Left renal pelvis (tissue), 4 donors: Measurements from ENCODE around the gene SDS. TPM values are rescaled to one million over a fixed set of nuclear protein-coding genes. Genes with fewer than 3 reads are reported as not detected.

Source experiments
- DNase-seq, 4 donors: peaks; one replicate each; pipeline ENCODE4 v3.0.0-alpha.2; 2013; ENCODE audit warnings: low read depth in 4 of 4, low spot score in 3 of 4
- polyA plus RNA-seq, 4 donors: library from polyadenylated mRNA; unstranded; fragments of 120-200 nt; gene quantifications; one replicate each; pipeline ENCODE4 v1.2.1, GENCODE V29; 2013; ENCODE audit not compliant: insufficient read length in 4 of 4

SDS gene
- polyA plus RNA-seq, 4 donors, result 0.14 to 0.32 (median 0.18) TPM; not detected in 1

- no peak for DNase-seq
Measured at GRCh38 chr12:113385282-113385882, 18.3 kb downstream of the SDS start.

- no peak for DNase-seq
Measured at GRCh38 chr12:113384778-113385177, 18.9 kb downstream of the SDS start.

DNA sequence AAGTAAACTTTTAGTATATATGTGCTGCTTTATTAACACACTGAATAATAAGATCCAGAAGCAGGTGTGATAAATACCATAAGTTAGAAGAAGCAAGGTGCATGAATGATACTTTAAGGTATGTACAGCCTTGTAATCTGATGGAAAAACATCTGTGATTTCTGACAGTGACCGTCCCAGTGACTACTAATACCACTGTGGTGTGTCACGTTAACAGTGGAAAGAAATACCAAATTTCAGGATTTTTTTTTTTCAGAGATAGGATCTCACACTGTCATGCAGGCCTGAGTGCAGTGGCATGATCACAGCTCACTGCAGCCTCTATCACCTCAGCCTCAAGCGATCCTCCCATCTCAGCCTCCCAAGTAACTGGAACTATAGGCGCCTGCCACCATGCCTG lies 21.5 kb downstream of the SDS start:
- no peak for DNase-seq

- DNase-seq, result no peak
Measured at GRCh38 chr12:113381220-113381619, 22.5 kb downstream of the SDS start.

GRCh38 chr12:113378291-113378690 lies 25.4 kb downstream of the SDS start:
- DNase-seq, result no peak

DNA sequence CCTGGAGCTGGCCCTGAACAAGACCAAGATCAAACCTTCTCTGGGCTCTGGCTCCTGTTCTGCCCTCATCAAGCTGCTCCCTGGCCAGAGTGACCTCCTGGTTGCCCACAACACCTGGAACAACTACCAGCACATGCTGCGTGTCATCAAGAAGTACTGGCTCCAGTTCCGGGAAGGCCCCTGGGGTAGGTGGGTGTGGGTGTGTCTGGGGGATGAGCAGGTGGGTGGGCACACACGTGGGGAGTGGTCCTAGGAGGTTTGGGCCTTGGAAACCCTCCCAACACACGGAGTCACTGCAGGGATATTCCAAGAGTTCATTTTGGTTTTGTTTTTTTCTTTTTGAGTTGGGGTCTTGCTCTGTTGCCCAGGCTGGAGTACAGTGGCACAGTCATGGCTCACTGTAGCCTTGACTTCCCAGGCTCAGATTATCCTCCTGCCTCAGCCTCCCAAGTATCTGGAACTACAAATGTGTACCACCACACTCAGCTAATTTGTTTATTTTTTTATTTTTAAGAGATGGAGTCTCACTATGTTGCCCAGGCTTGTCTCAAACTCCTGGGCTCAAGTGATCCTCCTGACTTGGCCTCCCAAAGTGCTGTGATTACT lies 28.8 kb downstream of the SDS start:
- no peak for DNase-seq

DNA sequence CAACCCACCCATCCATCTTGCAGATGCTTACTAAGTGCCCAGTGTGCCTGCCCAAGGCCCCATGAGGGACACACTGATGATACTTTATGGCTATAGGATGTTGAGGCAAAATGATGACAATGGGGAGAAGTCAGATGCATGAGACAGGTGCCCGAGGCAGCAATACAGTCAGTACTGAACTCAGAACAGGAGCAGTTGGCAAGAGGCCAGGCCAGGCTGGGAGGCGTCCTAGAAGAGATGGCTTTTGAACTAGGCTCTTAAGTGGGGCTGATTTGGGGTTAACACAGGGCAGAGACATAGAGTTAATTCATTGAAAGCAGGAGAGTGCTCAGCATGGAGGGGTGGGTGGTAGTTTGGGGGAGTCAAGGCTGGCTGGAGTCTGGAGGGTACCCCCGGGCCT lies 29.7 kb downstream of the SDS start:
- DNase-seq, result no peak

DNA sequence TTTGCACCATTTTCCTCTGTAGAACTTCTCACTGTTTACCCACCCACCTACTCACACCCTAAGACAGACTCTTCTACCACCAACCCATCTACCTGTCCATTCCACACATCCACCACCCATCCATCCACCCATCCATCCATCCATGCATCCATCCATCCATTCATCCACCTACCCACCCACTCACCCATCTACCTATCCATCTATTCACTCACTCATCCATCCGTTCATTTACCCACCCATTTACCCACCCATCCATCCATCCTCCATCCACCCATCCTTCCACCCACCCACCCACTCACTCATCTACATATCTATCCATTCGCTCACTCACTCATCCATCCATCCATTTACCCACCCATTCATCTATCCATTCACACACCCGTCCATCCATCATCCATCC lies 30.2 kb downstream of the SDS start:
- no peak for DNase-seq

GRCh38 chr12:113372371-113372770 lies 31.3 kb downstream of the SDS start:
- DNase-seq, result no peak

- DNase-seq, result no peak
Measured at GRCh38 chr12:113371808-113372207, 31.9 kb downstream of the SDS start.

DNA sequence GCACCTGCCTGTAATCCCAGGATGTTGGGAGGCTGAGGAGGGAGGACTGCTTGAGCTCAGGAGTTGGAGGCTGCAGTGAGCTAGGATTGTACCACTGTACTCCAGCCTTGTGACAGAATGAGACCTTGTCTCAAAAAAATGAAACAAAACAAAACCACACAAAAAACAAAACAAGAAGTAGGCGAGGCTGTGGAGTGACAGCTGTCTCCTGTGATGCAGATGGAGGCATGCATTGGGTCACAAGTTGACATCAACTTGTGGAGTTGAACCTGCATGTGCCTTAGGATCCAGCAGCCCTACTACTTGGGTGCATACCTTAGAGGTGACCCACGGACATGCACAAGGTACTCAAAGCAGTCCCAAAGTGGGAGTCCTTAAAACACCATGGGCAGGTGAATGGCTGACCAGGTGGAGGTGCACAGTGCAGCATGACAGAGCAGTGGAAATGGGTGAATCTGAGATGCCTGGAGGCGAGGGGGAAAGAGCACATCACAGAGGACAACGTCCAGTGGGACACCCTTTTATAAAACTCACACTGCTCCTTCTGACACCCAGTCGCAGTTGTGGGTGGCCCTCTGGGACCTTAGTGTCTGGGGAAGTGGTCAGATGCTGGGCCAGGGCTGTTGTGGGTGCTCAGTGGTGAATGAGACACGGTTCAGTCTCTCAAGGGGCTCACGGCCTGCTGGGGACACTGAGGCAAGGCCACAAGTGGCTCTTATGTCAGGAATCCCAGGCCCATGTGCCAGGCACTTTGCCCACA lies 32.6 kb downstream of the SDS start:
- no peak for DNase-seq

GRCh38 chr12:113369391-113369985 lies 34.2 kb downstream of the SDS start:
- DNase-seq, result no peak

- DNase-seq, result no peak
Measured at GRCh38 chr12:113368331-113368730, 35.4 kb downstream of the SDS start.

DNA sequence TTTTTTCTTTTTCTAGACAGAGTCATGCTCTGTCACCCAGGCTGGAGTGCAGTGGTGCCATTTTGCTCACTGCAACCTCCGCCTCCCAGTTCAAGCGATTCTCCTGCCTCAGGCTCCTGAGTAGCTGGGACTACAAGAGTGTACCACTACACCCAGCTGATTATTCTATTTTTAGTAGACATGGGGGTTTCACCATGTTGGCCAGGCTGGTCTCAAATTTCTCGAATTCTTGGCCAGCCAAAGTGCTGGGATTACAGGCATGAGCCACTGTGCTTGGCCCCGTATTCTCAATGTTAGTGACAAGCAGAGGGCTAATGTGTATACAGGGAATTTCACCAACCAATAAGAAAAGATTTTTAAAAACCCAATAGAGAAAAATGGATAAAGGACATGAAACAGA lies 36.9 kb downstream of the SDS start:
- DNase-seq, result no peak

- no peak for DNase-seq
Measured at GRCh38 chr12:113365639-113366395, 37.9 kb downstream of the SDS start.

DNA sequence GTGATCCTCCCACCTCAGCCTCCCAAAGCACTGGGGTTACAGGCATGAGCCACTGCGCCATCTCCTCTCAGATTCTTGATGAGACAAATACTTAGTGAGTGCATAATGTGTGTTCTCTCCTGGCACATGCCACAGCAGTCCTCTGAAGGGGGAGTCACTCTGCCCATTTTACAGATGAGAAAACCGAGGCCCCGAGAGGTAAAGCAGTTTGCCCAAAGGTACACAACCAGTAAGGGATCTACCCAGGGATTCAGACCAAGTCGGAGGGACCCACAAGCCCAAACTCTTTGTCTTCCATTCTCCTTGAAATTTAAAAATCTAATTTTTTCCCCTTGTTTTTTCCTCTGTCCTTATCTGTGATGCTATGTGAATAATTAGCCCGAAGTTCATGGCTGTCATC lies 39.0 kb downstream of the SDS start:
- DNase-seq, result no peak

DNA sequence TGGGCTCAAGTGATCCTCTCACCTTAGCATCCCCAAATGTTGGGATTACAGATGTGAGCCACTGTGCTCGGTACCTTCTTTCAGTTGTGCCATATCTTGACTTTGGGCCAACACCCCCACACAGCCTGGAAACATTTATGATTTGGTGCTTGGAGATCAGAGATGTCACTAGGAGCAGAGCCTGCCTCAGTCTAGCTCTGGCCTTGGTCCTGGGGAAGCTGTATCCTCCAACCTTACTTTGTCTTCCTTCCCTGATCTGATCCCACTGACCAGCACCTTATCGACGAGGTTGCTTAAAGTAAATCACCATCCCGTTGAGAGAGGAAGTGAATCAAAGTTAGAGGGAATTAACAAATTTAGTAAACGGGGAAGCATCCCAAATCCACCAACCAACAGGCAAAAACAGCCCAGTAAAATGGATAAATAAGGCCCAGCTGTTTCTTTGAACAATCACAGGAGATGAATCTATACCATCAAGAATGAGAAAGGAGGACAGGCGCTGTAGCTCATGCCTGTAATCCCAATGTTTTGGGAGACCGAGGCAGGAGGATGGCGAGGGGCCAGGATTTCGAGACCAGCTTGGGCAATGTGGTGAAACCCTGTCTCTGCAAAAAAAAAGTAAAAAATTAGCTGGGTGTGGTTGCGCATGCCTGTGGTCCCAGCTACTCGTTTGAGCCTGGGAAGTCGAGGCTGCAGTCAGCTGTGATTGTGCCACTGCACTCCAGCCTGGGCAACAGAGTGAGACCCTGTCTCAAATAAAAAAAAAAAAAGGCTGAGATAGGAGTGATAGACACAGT lies 41.9 kb downstream of the SDS start:
- no peak for DNase-seq

DNA sequence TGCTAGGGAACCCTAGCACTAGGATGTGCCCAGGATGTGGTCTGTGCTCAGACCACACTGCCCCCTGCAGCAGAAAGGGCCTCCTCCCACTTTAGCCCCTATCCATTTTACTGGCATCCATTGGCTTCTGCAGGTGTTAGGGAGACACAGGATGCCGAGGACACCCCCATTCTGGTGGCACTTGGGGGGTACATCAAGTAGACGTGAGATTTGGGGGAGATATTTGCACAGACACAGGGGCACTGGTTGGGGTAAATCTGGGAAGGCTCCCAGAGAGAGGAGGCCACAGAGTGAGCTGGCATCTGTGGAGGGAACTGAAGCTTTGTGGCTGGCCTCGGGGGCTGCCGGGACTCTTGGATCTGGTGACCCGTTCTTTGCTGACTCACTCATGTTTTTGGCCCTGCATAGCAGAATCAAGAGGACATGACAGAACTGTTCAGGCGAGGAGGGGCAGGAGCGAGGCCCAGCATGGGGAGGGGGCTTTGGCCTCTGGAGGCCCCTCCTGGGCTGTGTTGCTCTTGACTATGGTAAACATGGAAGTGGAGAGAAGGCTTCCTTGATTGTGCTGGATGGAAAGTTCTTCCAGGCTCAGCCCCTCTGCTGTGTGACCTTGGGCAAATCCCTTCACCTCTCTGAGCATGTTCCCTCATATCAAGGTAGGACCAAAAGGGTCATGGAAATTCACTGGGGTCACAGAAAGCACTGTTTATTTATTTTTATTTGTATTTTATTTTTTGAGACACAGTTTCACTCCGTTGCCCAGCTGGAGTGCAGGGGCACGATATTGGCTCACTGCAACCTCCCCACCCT lies 43.5 kb downstream of the SDS start:
- no peak for DNase-seq
